ENCODE results near the gene TAS2R38. TPM values are rescaled to one million over a fixed set of nuclear protein-coding genes. Genes with fewer than 3 reads are reported as not detected.

Gene TAS2R38
- total RNA-seq, 1 experiment from 2014 or later = not detected

- Mint-ChIP-seq H3K36me3 (ENCODE audit: insufficient read depth, unreplicated experiment) (no peaks in the 10 kb centered on the region), H3K9me3 (ENCODE audit: unreplicated experiment) (peaks cover 25% of the 10 kb centered on the region), H3K27me3 (ENCODE audit: insufficient read depth, unreplicated experiment) (no peaks in the 10 kb centered on the region), H3K4me3 (ENCODE audit: unreplicated experiment) (no peak overlapping the region), H3K27ac (ENCODE audit: low read depth, unreplicated experiment) (no peak overlapping the region), H3K4me1 (ENCODE audit: insufficient read depth, unreplicated experiment) (no peaks in the 10 kb centered on the region)
- TF ChIP-seq CTCF (IDR thresholded peaks at IDR 0.05; ENCODE audit: unreplicated experiment) = no peak
- CTCF ChIA-PET = interaction anchor here (0.7 kb wide), 1 partner anchor 124 kb away, joined by 3 read pairs; no protein-coding TSS in a partner anchor
- no peak for DNase-seq (ENCODE audit: unreplicated experiment)
- no TSS peak for BruUV-seq (replicated peaks)
- intact Hi-C loops (cut with micrococcal nuclease) = no loop called here
- POLR2A ChIA-PET = no interaction called here
These were observed 32.5 kb downstream of the TAS2R38 start for GRCh38 chr7:141941075-141941474.

- Mint-ChIP-seq H3K4me1 (ENCODE audit: insufficient read depth, unreplicated experiment) (no peaks in the 10 kb centered on the region), H3K36me3 (ENCODE audit: insufficient read depth, unreplicated experiment) (no peaks in the 10 kb centered on the region), H3K4me3 (ENCODE audit: unreplicated experiment) (no peak overlapping the region), H3K27ac (ENCODE audit: low read depth, unreplicated experiment) (no peak overlapping the region), H3K9me3 (ENCODE audit: unreplicated experiment) (peaks cover 6% of the 10 kb centered on the region), H3K27me3 (ENCODE audit: insufficient read depth, unreplicated experiment) (no peaks in the 10 kb centered on the region)
- intact Hi-C loops (cut with micrococcal nuclease) = no loop called here
- ChIA-PET POLR2A (interaction anchor here (0.9 kb wide), 1 partner anchor 9 kb away, joined by 3 read pairs; no protein-coding TSS in a partner anchor), CTCF (no interaction called here)
- no peak for DNase-seq (ENCODE audit: unreplicated experiment)
- no TSS peak for BruUV-seq (replicated peaks)
- TF ChIP-seq CTCF (IDR thresholded peaks at IDR 0.05; ENCODE audit: unreplicated experiment) = no peak
These were observed 43.4 kb downstream of the TAS2R38 start for GRCh38 chr7:141930211-141930610.

- H3K4me1 Mint-ChIP-seq (ENCODE audit: insufficient read depth, unreplicated experiment) = no peaks in the 10 kb centered on the region
- ChIA-PET POLR2A (no interaction called here), CTCF (no interaction called here)
- H3K9me3 Mint-ChIP-seq (ENCODE audit: unreplicated experiment) = peaks cover under 1% of the 10 kb centered on the region
- H3K4me3 Mint-ChIP-seq (ENCODE audit: unreplicated experiment) = no peak overlapping the region
- no peak overlapping the region for H3K27ac Mint-ChIP-seq (ENCODE audit: low read depth, unreplicated experiment)
- intact Hi-C loops (cut with micrococcal nuclease) = no loop called here
- no peaks in the 10 kb centered on the region for H3K36me3 Mint-ChIP-seq (ENCODE audit: insufficient read depth, unreplicated experiment)
- H3K27me3 Mint-ChIP-seq (ENCODE audit: insufficient read depth, unreplicated experiment) = no peaks in the 10 kb centered on the region
- BruUV-seq (replicated peaks) = no TSS peak
- TF ChIP-seq CTCF (IDR thresholded peaks at IDR 0.05; ENCODE audit: unreplicated experiment) = no peak
- DNase-seq (ENCODE audit: unreplicated experiment) = no peak
These were observed 44.8 kb downstream of the TAS2R38 start for GRCh38 chr7:141928845-141929195.

GRCh38 chr7:141928146-141928844 is 45.3 kb downstream of the TAS2R38 start:
- BruUV-seq (replicated peaks) = no TSS peak
- no peak for DNase-seq (ENCODE audit: unreplicated experiment)
- H3K9me3 Mint-ChIP-seq (ENCODE audit: unreplicated experiment) = no peaks in the 10 kb centered on the region
- H3K4me3 Mint-ChIP-seq (ENCODE audit: unreplicated experiment) = no peak overlapping the region
- ChIA-PET CTCF (interaction anchor here (0.7 kb wide), 1 partner anchor 255 kb away, joined by 3 read pairs; no protein-coding TSS in a partner anchor), POLR2A (no interaction called here)
- intact Hi-C loops (cut with micrococcal nuclease) = no loop called here
- no peak for TF ChIP-seq CTCF (IDR thresholded peaks at IDR 0.05; ENCODE audit: unreplicated experiment)
- H3K27me3 Mint-ChIP-seq (ENCODE audit: insufficient read depth, unreplicated experiment) = no peaks in the 10 kb centered on the region
- H3K27ac Mint-ChIP-seq (ENCODE audit: low read depth, unreplicated experiment) = no peak overlapping the region
- no peaks in the 10 kb centered on the region for H3K4me1 Mint-ChIP-seq (ENCODE audit: insufficient read depth, unreplicated experiment)
- H3K36me3 Mint-ChIP-seq (ENCODE audit: insufficient read depth, unreplicated experiment) = no peaks in the 10 kb centered on the region

Other genes starting within 250 kb of the TAS2R38 start
- 269 and 340 TPM in 2 replicates for gene SSBP1, start 235.4 kb downstream of the TAS2R38 start, total RNA-seq (2022)
- 2.7 and 3.1 TPM in 2 replicates for gene TAS2R3, start 209.7 kb downstream of the TAS2R38 start, total RNA-seq (2022)
- 2.5 and 3.5 TPM in 2 replicates for gene TAS2R4, start 197.1 kb downstream of the TAS2R38 start, total RNA-seq (2022)
- gene TAS2R5, start 183.6 kb downstream of the TAS2R38 start, total RNA-seq (2022) = 3.7 and 4.7 TPM in 2 replicates
- gene PRSS37, start 132.3 kb downstream of the TAS2R38 start, total RNA-seq (2022) = not detected in 2 replicates
- not detected in 2 replicates for gene OR9A4, start 57.4 kb downstream of the TAS2R38 start, total RNA-seq (2022)
- gene CLEC5A, start 26.8 kb downstream of the TAS2R38 start, total RNA-seq (2022) = not detected in 2 replicates
- gene MGAM, start 22.1 kb upstream of the TAS2R38 start, total RNA-seq (2022) = 0.22 and 0.23 TPM in 2 replicates
- not detected in 2 replicates for gene MGAM2, start 137.9 kb upstream of the TAS2R38 start, total RNA-seq (2022)

Measured in MCF 10A (cell line).